ENCODE measurements around the gene AHCYL1. TPM values are rescaled to one million over a fixed set of nuclear protein-coding genes. Genes with fewer than 3 reads are reported as not detected.

The AHCYL1 gene
- total and polyA plus RNA-seq, 2 donors (not counting 1 experiment from before 2014, with no cell fraction given), result 24.3 to 51.4 TPM

GRCh38 chr1:109959974-109960744, 24.4 kb upstream of the AHCYL1 start:
- WGBS (ENCODE audit: insufficient coverage), result 88% methylated on average over 2 of the region's 7 CpGs
- H4K20me1 ChIP-seq (ENCODE audit: control insufficient read depth, insufficient read depth, low read length, poor library complexity, severe bottlenecking), result no peaks in the 10 kb centered on the region
- DNase-seq (no peak), ATAC-seq (ENCODE audit: low read depth) (no peak)
- no peak overlapping the region for H3K4me3 ChIP-seq (ENCODE audit: control extremely low read depth in 1 of 5, extremely low read depth in 1 of 5, insufficient read depth in 1 of 5, low read depth in 2 of 5, low read length in 4 of 5)
- intact Hi-C loops (cut with micrococcal nuclease), result no loop called here
- ChIA-PET CTCF (interaction anchor here (0.9 to 1.7 kb wide), 5 partner anchors 15 to 183 kb away, joined by 3 to 6 read pairs (median 3); partner anchors contain the start of gene AHCYL1), POLR2A (interaction anchor here (0.8 kb wide), 1 partner anchor 9 kb away, joined by 3 read pairs; no protein-coding TSS in a partner anchor)
- no peak overlapping the region for H3K27ac ChIP-seq (ENCODE audit: low read length in 2 of 2)
- Mint-ChIP-seq H3K27ac (no peak overlapping the region), H3K4me1 (no peaks in the 10 kb centered on the region), H3K27me3 (peaks cover 38% of the 10 kb centered on the region), H3K9me3 (ENCODE audit: insufficient read depth) (no peaks in the 10 kb centered on the region), H3K4me3 (no peak overlapping the region)
- H3K79me2 ChIP-seq (ENCODE audit: control insufficient read depth, insufficient read depth, low read length), result no peaks in the 10 kb centered on the region
- H3K36me3 ChIP-seq (replicated peaks in 1 of 2; ENCODE audit: control extremely low read depth in 1 of 2, control insufficient read depth in 1 of 2, extremely low read depth in 1 of 2, insufficient read depth in 2 of 2, low read length in 1 of 2), result no peaks in the 10 kb centered on the region
- H3K27me3 ChIP-seq (replicated peaks in 1 of 4; ENCODE audit: control extremely low read depth in 1 of 4, control insufficient read depth in 3 of 4, insufficient read depth in 4 of 4, low read length in 3 of 4), result peaks cover 0 to 6% (median 2%) of the 10 kb centered on the region in 4 experiments
- no peaks in the 10 kb centered on the region for H3K4me1 ChIP-seq (ENCODE audit: control insufficient read depth in 2 of 2, insufficient read depth in 2 of 2, low read length in 2 of 2)
- no peak overlapping the region for H3K4me2 ChIP-seq (replicated peaks; ENCODE audit: low read depth, low read length, poor library complexity, severe bottlenecking)
- no peaks in the 10 kb centered on the region for H3K9me3 ChIP-seq (ENCODE audit: control extremely low read depth in 1 of 3, control insufficient read depth in 2 of 3, insufficient read depth in 1 of 3, low read length in 2 of 3)
- H3K9ac ChIP-seq (ENCODE audit: low read length), result no peak overlapping the region
- H2AFZ ChIP-seq (ENCODE audit: insufficient read depth, low read depth, low read length, poor library complexity, severe bottlenecking), result no peak overlapping the region
- no peak for TF ChIP-seq EZH2 (IDR thresholded peaks at IDR 0.05; ENCODE audit: borderline replicate concordance, insufficient read depth, low read depth, low read length, poor library complexity, severe bottlenecking)
- no peak for TF ChIP-seq CTCF (IDR thresholded peaks at IDR 0.05)

GRCh38 chr1:109960745-109961094, 23.8 kb upstream of the AHCYL1 start:
- Histone ChIP-seq H3K4me3 (ENCODE audit: control extremely low read depth in 1 of 5, extremely low read depth in 1 of 5, insufficient read depth in 1 of 5, low read depth in 2 of 5, low read length in 4 of 5) (no peak overlapping the region), H3K27me3 (replicated peaks in 1 of 4; ENCODE audit: control extremely low read depth in 1 of 4, control insufficient read depth in 3 of 4, insufficient read depth in 4 of 4, low read length in 3 of 4) (peaks cover 0 to 6% (median 2%) of the 10 kb centered on the region in 4 experiments), H2AFZ (ENCODE audit: insufficient read depth, low read depth, low read length, poor library complexity, severe bottlenecking) (no peak overlapping the region), H3K79me2 (ENCODE audit: control insufficient read depth, insufficient read depth, low read length) (no peaks in the 10 kb centered on the region), H3K9ac (ENCODE audit: low read length) (no peak overlapping the region), H3K27ac (ENCODE audit: low read length in 2 of 2) (no peak overlapping the region), H3K4me2 (replicated peaks; ENCODE audit: low read depth, low read length, poor library complexity, severe bottlenecking) (no peak overlapping the region), H3K9me3 (ENCODE audit: control extremely low read depth in 1 of 3, control insufficient read depth in 2 of 3, insufficient read depth in 1 of 3, low read length in 2 of 3) (peaks cover 0 to 1% (median 0%) of the 10 kb centered on the region in 3 donors), H3K36me3 (replicated peaks in 1 of 2; ENCODE audit: control extremely low read depth in 1 of 2, control insufficient read depth in 1 of 2, extremely low read depth in 1 of 2, insufficient read depth in 2 of 2, low read length in 1 of 2) (no peaks in the 10 kb centered on the region), H3K4me1 (ENCODE audit: control insufficient read depth in 2 of 2, insufficient read depth in 2 of 2, low read length in 2 of 2) (no peaks in the 10 kb centered on the region), H4K20me1 (ENCODE audit: control insufficient read depth, insufficient read depth, low read length, poor library complexity, severe bottlenecking) (no peaks in the 10 kb centered on the region)
- Mint-ChIP-seq H3K4me1 (no peaks in the 10 kb centered on the region), H3K27ac (no peak overlapping the region), H3K9me3 (ENCODE audit: insufficient read depth) (no peaks in the 10 kb centered on the region), H3K4me3 (no peak overlapping the region), H3K27me3 (peaks cover 39% of the 10 kb centered on the region)
- ChIA-PET CTCF (interaction anchor here (0.7 to 1.2 kb wide), 2 partner anchors 14 to 144 kb away, joined by 3 read pairs; no protein-coding TSS in a partner anchor), POLR2A (no interaction called here)
- no CpG with 5 or more reads among the region's 1 CpG for WGBS (ENCODE audit: insufficient coverage)
- no peak for ATAC-seq (ENCODE audit: low read depth)
- DNase-seq, result no peak
- intact Hi-C loops (cut with micrococcal nuclease), result no loop called here
- TF ChIP-seq CTCF (IDR thresholded peaks at IDR 0.05) (no peak), EZH2 (IDR thresholded peaks at IDR 0.05; ENCODE audit: borderline replicate concordance, insufficient read depth, low read depth, low read length, poor library complexity, severe bottlenecking) (no peak)

All from B cell (primary cell).